IMR-90 (cell line): Measurements from ENCODE around the gene TENT5C.

Experiments
- CEBPB ChIP-seq: IDR thresholded peaks from 2 replicates; pipeline ENCODE4 v1.6.1; 2012; ENCODE audit warnings: low read depth, low read length, improper control_type of control experiment
- MAZ ChIP-seq: IDR thresholded peaks from 2 replicates; pipeline ENCODE4 v1.6.1; 2012; ENCODE audit warnings: low read depth, mild to moderate bottlenecking, low read length, improper control_type of control experiment, moderate library complexity, borderline replicate concordance
- NFE2L2 ChIP-seq: fragments of 150-350 bp; IDR thresholded peaks from 2 replicates; pipeline ENCODE4 v1.6.1; 2016; ENCODE audit warnings: low read depth, mild to moderate bottlenecking, low read length
- POLR2A ChIP-seq: IDR thresholded peaks from 2 replicates; pipeline ENCODE4 v1.6.1; 2012; ENCODE audit warnings: mild to moderate bottlenecking, low read depth, low read length
- RCOR1 ChIP-seq: IDR thresholded peaks from 2 replicates; pipeline ENCODE4 v1.6.1; 2012; ENCODE audit warnings: mild to moderate bottlenecking, low read length, improper control_type of control experiment; ENCODE audit not compliant: insufficient replicate concordance
- TF ChIP-seq, protein P1 (sequence below): conservative IDR thresholded peaks from 2 replicates; pipeline ENCODE4 v1.5.1; 2012; ENCODE audit warnings: mild to moderate bottlenecking, low read depth, low read length, improper control_type of control experiment
- TF ChIP-seq, protein P2 (sequence below): fragments of 150-350 bp; IDR thresholded peaks from 2 replicates; pipeline ENCODE4 v1.6.1; 2017; ENCODE audit warnings: mild to moderate bottlenecking, antibody characterized with exemption, low read length, low read depth

DNA sequence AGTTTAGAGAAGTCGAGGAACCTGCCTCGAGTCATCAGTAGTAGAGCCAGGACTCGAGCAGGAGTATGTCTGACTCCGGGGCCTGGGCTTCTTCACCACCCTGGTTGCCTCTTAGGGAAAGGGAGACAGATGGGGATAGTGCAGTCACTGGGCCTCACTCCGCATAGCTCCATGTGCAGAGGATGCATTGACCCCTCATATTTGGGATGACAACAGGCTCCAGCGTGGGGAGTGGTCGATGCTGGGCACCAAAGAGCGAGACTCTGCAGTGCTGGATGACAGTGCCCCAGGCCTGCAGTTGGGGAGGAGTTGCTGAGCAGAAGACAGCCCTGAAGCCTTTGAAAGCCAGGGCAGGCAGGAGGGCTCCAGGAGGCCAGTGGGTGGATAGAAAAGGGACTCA, 20.8 kb upstream of the TENT5C start:
- TF ChIP-seq, protein P1, sequence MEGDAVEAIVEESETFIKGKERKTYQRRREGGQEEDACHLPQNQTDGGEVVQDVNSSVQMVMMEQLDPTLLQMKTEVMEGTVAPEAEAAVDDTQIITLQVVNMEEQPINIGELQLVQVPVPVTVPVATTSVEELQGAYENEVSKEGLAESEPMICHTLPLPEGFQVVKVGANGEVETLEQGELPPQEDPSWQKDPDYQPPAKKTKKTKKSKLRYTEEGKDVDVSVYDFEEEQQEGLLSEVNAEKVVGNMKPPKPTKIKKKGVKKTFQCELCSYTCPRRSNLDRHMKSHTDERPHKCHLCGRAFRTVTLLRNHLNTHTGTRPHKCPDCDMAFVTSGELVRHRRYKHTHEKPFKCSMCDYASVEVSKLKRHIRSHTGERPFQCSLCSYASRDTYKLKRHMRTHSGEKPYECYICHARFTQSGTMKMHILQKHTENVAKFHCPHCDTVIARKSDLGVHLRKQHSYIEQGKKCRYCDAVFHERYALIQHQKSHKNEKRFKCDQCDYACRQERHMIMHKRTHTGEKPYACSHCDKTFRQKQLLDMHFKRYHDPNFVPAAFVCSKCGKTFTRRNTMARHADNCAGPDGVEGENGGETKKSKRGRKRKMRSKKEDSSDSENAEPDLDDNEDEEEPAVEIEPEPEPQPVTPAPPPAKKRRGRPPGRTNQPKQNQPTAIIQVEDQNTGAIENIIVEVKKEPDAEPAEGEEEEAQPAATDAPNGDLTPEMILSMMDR, result no peak
- TF ChIP-seq POLR2A, result no peak
- no peak for TF ChIP-seq RCOR1
- no peak for TF ChIP-seq MAZ
- TF ChIP-seq, protein P2, sequence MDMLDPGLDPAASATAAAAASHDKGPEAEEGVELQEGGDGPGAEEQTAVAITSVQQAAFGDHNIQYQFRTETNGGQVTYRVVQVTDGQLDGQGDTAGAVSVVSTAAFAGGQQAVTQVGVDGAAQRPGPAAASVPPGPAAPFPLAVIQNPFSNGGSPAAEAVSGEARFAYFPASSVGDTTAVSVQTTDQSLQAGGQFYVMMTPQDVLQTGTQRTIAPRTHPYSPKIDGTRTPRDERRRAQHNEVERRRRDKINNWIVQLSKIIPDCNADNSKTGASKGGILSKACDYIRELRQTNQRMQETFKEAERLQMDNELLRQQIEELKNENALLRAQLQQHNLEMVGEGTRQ, result no peak
- TF ChIP-seq CEBPB, result no peak
- no peak for TF ChIP-seq NFE2L2
